HEK293 (cell line): Measurements from ENCODE around the gene OR10P1.

ENCODE experiments used
- CTCF ChIP-seq: fragments of 450-650 bp; formaldehyde crosslinking; IDR thresholded peaks from 2 replicates; pipeline ENCODE4 v1.5.1; 2016; ENCODE audit warnings: missing biosample characterization, missing genetic modification characterization
- ELK4 ChIP-seq: IDR thresholded peaks from 2 replicates; pipeline ENCODE4 v1.6.1; 2011; ENCODE audit warnings: mild to moderate bottlenecking, low read depth, low read length, borderline replicate concordance
- GLI4 ChIP-seq: fragments of 450-650 bp; formaldehyde crosslinking; IDR thresholded peaks from 2 replicates; pipeline ENCODE4 v1.5.1; 2016; ENCODE audit warnings: missing biosample characterization, missing genetic modification characterization
- KLF16 ChIP-seq: fragments of 450-650 bp; formaldehyde crosslinking; IDR thresholded peaks from 2 replicates; pipeline ENCODE4 v1.5.1; 2017; ENCODE audit warnings: missing biosample characterization, missing genetic modification characterization
- KLF9 ChIP-seq: fragments of 450-650 bp; formaldehyde crosslinking; IDR thresholded peaks from 2 replicates; pipeline ENCODE4 v1.5.1; 2016; ENCODE audit warnings: missing biosample characterization, missing genetic modification characterization, low read depth
- SETDB1 ChIP-seq: IDR thresholded peaks from one replicate; pipeline ENCODE4 v1.6.1; 2017; ENCODE audit warnings: mild to moderate bottlenecking, low read length, moderate library complexity, mixed read lengths; ENCODE audit not compliant: insufficient read length
- ZBTB17 ChIP-seq: fragments of 450-650 bp; formaldehyde crosslinking; IDR thresholded peaks from 2 replicates; pipeline ENCODE4 v1.5.1; 2016; ENCODE audit warnings: missing biosample characterization, missing genetic modification characterization
- ZNF112 ChIP-seq: fragments of 450-650 bp; formaldehyde crosslinking; IDR thresholded peaks from 2 replicates; pipeline ENCODE4 v1.5.0; 2017; ENCODE audit warnings: missing biosample characterization, missing genetic modification characterization
- ZNF19 ChIP-seq: fragments of 450-650 bp; formaldehyde crosslinking; IDR thresholded peaks from 2 replicates; pipeline ENCODE4; 2016; ENCODE audit warnings: missing biosample characterization, missing genetic modification characterization, low read depth
- ZNF513 ChIP-seq: fragments of 450-650 bp; IDR thresholded peaks from 2 replicates; pipeline ENCODE4 v1.5.1; 2018; ENCODE audit warnings: missing biosample characterization, missing genetic modification characterization
- ZNF791 ChIP-seq: fragments of 450-650 bp; formaldehyde crosslinking; IDR thresholded peaks from 2 replicates; pipeline ENCODE4 v1.5.1; 2016; ENCODE audit warnings: missing biosample characterization, missing genetic modification characterization
- ZNF837 ChIP-seq: fragments of 450-650 bp; formaldehyde crosslinking; IDR thresholded peaks from 2 replicates; pipeline ENCODE4 v1.5.1; 2016; ENCODE audit warnings: missing biosample characterization, missing genetic modification characterization

DNA sequence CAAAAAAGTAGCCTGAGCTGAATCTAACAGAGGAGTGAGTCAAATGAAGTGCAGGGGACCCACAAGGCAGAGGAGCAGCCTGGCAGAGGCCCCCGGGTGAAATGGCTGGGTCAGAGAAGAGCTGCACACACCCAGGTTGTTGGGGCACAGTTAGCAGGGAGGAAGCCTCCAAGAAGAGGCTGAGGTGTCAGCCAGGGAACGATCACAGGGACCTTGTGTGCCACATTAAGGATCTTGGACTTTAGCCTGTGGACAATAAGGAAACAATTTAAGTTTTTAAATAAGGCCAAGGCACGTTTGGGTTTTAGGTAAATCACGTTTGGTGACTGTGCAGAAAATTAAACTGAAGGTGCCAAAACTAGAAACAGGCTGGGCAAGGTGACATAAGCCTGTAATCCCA, 35.1 kb downstream of the OR10P1 start:
- TF ChIP-seq ELK4 (no peak), CTCF (tag by site-specific recombination) (no peak), ZBTB17 (tag by site-specific recombination) (no peak), ZNF19 (no peak), ZNF112 (no peak), KLF9 (tag by site-specific recombination) (no peak), ZNF837 (tag by site-specific recombination) (no peak), SETDB1 (no peak), ZNF791 (no peak), GLI4 (no peak), KLF16 (tag by site-specific recombination) (no peak), ZNF513 (tag by site-specific recombination) (no peak)
